ENCODE measurements around the gene DTHD1. TPM values are rescaled to one million over a fixed set of nuclear protein-coding genes. Genes with fewer than 3 reads are reported as not detected.

Gene DTHD1
- total and polyA plus RNA-seq, 10 of the 15 experiments (the other 5 are each of a cell fraction or from before 2014, with no cell fraction given): 0.05 to 2.8 (median 1.4) TPM

DNA sequence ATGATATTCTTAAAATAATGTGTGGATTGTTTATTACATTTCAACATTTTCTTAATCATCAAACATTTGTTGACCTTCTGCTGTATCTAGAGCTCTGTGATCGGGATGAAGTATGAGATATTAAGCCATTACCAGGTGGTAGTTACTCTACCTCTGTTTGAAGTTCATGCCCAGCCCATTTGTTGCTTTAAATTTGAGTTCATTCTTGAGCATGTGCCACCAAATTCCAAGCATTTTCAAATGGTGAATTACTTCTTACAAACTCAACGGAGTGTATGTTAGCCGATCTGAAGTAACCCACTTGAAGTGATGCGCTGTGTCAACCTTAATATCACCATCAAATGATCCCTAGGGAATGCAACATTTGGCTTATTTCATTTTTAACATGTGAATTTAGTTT lies 7.3 kb upstream of the DTHD1 start:
- no peaks in the 10 kb centered on the region for H3K27me3 ChIP-seq (replicated peaks in 1 of 2; ENCODE audit: control insufficient read depth in 2 of 2, insufficient read depth in 2 of 2, low read length in 1 of 2)
- WGBS (ENCODE audit: insufficient coverage, insufficient replicate concordance, low lambda C conversion rate, missing lambda C conversion rate): 95% methylated on average over 4 of the region's 4 CpGs
- no peak overlapping the region for H2AFZ ChIP-seq (ENCODE audit: control insufficient read depth, low read depth, low read length)
- H3K9ac ChIP-seq (ENCODE audit: control insufficient read depth, insufficient read depth, low read length): no peak overlapping the region
- ChIA-PET SMC1A (ENCODE audit: uncharacterized antibody, unreplicated experiment) (interaction anchor here (0.9 kb wide), 2 partner anchors 10 to 15 kb away, joined by 3 read pairs; no protein-coding TSS in a partner anchor), POLR2A (no interaction called here), CTCF (interaction anchor here (0.6 kb wide), 1 partner anchor 70 kb away, joined by 3 read pairs; no protein-coding TSS in a partner anchor), RAD21 (ENCODE audit: unreplicated experiment) (no interaction called here)
- no peaks in the 10 kb centered on the region for H3K36me3 ChIP-seq (ENCODE audit: control insufficient read depth in 2 of 2, insufficient read depth in 2 of 2, low read length in 1 of 2)
- no peak overlapping the region for H3K4me3 ChIP-seq
- no peaks in the 10 kb centered on the region for H3K79me2 ChIP-seq (ENCODE audit: control insufficient read depth, insufficient read depth, low read length)
- no peak for FAIRE-seq
- no peak overlapping the region for H3K4me2 ChIP-seq (ENCODE audit: control insufficient read depth, insufficient read depth)
- no peak overlapping the region for H3K27ac ChIP-seq (ENCODE audit: control insufficient read depth, insufficient read depth)
- in situ Hi-C loops (cut with MboI): no loop called here
- no peaks in the 10 kb centered on the region for H4K20me1 ChIP-seq (ENCODE audit: control insufficient read depth, insufficient read depth)
- ATAC-seq: no peak
- H3K4me1 ChIP-seq (ENCODE audit: control insufficient read depth, insufficient read depth, low read length): peaks cover 5% of the 10 kb centered on the region
- H3K9me3 ChIP-seq (replicated peaks; ENCODE audit: control insufficient read depth, insufficient read depth, low read length): no peaks in the 10 kb centered on the region
- BruUV-seq (replicated peaks): no TSS peak
- DNase-seq (ENCODE audit: low read depth, low spot score): no peak
- intact Hi-C loops (cut with micrococcal nuclease; ENCODE audit: unreplicated experiment): no loop called here
- TF ChIP-seq POU2F2 (IDR thresholded peaks at IDR 0.05; ENCODE audit: borderline replicate concordance, low read depth, low read length) (no peak), CEBPB (IDR thresholded peaks at IDR 0.05; ENCODE audit: borderline replicate concordance in 1 of 2, low read depth in 2 of 2, low read length in 2 of 2) (no peak), JUNB (IDR thresholded peaks at IDR 0.05) (no peak), CREM (IDR thresholded peaks at IDR 0.05; ENCODE audit: low read depth) (no peak)
- TF ChIP-seq, protein P1, sequence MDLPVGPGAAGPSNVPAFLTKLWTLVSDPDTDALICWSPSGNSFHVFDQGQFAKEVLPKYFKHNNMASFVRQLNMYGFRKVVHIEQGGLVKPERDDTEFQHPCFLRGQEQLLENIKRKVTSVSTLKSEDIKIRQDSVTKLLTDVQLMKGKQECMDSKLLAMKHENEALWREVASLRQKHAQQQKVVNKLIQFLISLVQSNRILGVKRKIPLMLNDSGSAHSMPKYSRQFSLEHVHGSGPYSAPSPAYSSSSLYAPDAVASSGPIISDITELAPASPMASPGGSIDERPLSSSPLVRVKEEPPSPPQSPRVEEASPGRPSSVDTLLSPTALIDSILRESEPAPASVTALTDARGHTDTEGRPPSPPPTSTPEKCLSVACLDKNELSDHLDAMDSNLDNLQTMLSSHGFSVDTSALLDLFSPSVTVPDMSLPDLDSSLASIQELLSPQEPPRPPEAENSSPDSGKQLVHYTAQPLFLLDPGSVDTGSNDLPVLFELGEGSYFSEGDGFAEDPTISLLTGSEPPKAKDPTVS (IDR thresholded peaks at IDR 0.05; ENCODE audit: low read depth, low read length): no peak
- TF ChIP-seq, protein P2, sequence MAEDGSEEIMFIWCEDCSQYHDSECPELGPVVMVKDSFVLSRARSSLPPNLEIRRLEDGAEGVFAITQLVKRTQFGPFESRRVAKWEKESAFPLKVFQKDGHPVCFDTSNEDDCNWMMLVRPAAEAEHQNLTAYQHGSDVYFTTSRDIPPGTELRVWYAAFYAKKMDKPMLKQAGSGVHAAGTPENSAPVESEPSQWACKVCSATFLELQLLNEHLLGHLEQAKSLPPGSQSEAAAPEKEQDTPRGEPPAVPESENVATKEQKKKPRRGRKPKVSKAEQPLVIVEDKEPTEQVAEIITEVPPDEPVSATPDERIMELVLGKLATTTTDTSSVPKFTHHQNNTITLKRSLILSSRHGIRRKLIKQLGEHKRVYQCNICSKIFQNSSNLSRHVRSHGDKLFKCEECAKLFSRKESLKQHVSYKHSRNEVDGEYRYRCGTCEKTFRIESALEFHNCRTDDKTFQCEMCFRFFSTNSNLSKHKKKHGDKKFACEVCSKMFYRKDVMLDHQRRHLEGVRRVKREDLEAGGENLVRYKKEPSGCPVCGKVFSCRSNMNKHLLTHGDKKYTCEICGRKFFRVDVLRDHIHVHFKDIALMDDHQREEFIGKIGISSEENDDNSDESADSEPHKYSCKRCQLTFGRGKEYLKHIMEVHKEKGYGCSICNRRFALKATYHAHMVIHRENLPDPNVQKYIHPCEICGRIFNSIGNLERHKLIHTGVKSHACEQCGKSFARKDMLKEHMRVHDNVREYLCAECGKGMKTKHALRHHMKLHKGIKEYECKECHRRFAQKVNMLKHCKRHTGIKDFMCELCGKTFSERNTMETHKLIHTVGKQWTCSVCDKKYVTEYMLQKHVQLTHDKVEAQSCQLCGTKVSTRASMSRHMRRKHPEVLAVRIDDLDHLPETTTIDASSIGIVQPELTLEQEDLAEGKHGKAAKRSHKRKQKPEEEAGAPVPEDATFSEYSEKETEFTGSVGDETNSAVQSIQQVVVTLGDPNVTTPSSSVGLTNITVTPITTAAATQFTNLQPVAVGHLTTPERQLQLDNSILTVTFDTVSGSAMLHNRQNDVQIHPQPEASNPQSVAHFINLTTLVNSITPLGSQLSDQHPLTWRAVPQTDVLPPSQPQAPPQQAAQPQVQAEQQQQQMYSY (CRISPR knock-in tag; IDR thresholded peaks at IDR 0.05): no peak
- TF ChIP-seq, protein P3, sequence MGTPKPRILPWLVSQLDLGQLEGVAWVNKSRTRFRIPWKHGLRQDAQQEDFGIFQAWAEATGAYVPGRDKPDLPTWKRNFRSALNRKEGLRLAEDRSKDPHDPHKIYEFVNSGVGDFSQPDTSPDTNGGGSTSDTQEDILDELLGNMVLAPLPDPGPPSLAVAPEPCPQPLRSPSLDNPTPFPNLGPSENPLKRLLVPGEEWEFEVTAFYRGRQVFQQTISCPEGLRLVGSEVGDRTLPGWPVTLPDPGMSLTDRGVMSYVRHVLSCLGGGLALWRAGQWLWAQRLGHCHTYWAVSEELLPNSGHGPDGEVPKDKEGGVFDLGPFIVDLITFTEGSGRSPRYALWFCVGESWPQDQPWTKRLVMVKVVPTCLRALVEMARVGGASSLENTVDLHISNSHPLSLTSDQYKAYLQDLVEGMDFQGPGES (IDR thresholded peaks at IDR 0.05): no peak
- TF ChIP-seq, protein P4, sequence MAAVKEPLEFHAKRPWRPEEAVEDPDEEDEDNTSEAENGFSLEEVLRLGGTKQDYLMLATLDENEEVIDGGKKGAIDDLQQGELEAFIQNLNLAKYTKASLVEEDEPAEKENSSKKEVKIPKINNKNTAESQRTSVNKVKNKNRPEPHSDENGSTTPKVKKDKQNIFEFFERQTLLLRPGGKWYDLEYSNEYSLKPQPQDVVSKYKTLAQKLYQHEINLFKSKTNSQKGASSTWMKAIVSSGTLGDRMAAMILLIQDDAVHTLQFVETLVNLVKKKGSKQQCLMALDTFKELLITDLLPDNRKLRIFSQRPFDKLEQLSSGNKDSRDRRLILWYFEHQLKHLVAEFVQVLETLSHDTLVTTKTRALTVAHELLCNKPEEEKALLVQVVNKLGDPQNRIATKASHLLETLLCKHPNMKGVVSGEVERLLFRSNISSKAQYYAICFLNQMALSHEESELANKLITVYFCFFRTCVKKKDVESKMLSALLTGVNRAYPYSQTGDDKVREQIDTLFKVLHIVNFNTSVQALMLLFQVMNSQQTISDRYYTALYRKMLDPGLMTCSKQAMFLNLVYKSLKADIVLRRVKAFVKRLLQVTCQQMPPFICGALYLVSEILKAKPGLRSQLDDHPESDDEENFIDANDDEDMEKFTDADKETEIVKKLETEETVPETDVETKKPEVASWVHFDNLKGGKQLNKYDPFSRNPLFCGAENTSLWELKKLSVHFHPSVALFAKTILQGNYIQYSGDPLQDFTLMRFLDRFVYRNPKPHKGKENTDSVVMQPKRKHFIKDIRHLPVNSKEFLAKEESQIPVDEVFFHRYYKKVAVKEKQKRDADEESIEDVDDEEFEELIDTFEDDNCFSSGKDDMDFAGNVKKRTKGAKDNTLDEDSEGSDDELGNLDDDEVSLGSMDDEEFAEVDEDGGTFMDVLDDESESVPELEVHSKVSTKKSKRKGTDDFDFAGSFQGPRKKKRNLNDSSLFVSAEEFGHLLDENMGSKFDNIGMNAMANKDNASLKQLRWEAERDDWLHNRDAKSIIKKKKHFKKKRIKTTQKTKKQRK (IDR thresholded peaks at IDR 0.05; ENCODE audit: low read depth, low read length): no peak
- TF ChIP-seq, protein P5, sequence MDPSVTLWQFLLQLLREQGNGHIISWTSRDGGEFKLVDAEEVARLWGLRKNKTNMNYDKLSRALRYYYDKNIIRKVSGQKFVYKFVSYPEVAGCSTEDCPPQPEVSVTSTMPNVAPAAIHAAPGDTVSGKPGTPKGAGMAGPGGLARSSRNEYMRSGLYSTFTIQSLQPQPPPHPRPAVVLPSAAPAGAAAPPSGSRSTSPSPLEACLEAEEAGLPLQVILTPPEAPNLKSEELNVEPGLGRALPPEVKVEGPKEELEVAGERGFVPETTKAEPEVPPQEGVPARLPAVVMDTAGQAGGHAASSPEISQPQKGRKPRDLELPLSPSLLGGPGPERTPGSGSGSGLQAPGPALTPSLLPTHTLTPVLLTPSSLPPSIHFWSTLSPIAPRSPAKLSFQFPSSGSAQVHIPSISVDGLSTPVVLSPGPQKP (IDR thresholded peaks at IDR 0.05; ENCODE audit: low read depth, low read length): no peak
- TF ChIP-seq, protein P6, sequence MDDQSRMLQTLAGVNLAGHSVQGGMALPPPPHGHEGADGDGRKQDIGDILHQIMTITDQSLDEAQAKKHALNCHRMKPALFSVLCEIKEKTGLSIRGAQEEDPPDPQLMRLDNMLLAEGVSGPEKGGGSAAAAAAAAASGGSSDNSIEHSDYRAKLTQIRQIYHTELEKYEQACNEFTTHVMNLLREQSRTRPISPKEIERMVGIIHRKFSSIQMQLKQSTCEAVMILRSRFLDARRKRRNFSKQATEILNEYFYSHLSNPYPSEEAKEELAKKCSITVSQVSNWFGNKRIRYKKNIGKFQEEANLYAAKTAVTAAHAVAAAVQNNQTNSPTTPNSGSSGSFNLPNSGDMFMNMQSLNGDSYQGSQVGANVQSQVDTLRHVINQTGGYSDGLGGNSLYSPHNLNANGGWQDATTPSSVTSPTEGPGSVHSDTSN (IDR thresholded peaks at IDR 0.05; ENCODE audit: insufficient replicate concordance, low read depth, low read length): no peak
- TF ChIP-seq, protein P7, sequence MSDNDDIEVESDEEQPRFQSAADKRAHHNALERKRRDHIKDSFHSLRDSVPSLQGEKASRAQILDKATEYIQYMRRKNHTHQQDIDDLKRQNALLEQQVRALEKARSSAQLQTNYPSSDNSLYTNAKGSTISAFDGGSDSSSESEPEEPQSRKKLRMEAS (IDR thresholded peaks at IDR 0.05; ENCODE audit: low read depth, low read length): no peak
